ENCODE measurements around the gene KLHL40.
A peak's percentile ranks its signal among the peaks of the same experiment; 100 is the strongest.

GRCh38 chr3:42654331-42655201 is 30.8 kb upstream of the KLHL40 start:
- TF ChIP-seq CTCF (conservative IDR thresholded peaks at IDR 0.05 in 1 of 2, IDR thresholded peaks at IDR 0.05 in 1 of 2; ENCODE audit: low read depth in 1 of 2, low read length in 2 of 2) (peak in 1 of 2 donors; percentile 16), EZH2 (IDR thresholded peaks at IDR 0.05; ENCODE audit: low read length, missing control alignments) (no peak)

Data from fibroblast of lung (primary cell).